ENCODE data around the gene NOXO1. TPM values are rescaled to one million over a fixed set of nuclear protein-coding genes. Genes with fewer than 3 reads are reported as not detected.

The NOXO1 gene
- total and polyA plus RNA-seq, 9 of the 15 experiments (the other 6 are each of a cell fraction or from before 2014, with no cell fraction given), result not detected

DNA sequence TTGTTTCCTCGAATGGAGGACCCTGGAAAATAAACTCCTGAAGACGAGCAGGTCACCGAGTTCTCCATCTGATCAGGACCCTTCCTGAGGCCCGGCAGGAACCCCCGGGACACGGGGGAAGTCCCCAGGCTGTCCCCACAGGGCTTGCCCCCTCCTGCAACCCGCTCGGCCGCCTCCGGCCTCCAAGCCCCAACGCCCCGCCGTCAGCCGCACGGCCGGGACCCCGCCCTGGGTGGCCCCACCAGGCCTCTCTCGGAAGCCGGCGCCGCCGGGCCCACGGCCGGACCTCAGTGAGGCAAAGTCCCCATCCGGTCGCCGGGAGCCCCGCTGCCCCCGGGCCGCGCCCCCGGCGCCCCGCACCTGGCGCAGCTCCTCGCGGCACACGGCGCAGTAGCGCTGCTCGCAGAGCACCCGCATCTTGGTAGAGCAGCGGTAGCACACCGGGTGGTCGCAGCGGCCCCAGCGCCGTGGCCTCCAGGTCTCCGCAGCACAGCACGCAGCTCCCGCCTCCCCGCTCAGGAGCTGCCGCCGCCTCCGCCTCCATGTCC is 28.0 kb upstream of the NOXO1 start (continued):
- TF ChIP-seq KAT7 (CRISPR knock-in tag; IDR thresholded peaks at IDR 0.05; ENCODE audit: borderline replicate concordance) (0 out of 2 replicates have a peak, but pooled peaks have one; percentile 34), NR0B1 (IDR thresholded peaks at IDR 0.05; ENCODE audit: partially characterized antibody) (no peak), TGIF2 (CRISPR knock-in tag; IDR thresholded peaks at IDR 0.05) (peak; percentile 45; the same call in 1 of the 2 replicates)

- Histone ChIP-seq H3K36me3 (ENCODE audit: control insufficient read depth, insufficient read depth, low read length) (peaks cover 42% of the 10 kb centered on the region; the same call in 2 of the 3 replicates), H3K4me2 (ENCODE audit: insufficient read depth, low read length) (peak overlapping the region; percentile 93), H4K20me1 (replicated peaks; ENCODE audit: control insufficient read depth, insufficient read depth, low read length) (peaks cover 41% of the 10 kb centered on the region), H3K27ac (ENCODE audit: extremely low read depth, low read depth, low read length) (peak overlapping the region; percentile 89), H2AFZ (ENCODE audit: low read depth, low read length) (no peak overlapping the region), H3K79me2 (ENCODE audit: control insufficient read depth, insufficient read depth, low read length) (peaks cover 71% of the 10 kb centered on the region), H3K9ac (ENCODE audit: insufficient read depth in 1 of 2, low read depth in 2 of 2, low read length in 2 of 2) (peak overlapping the region; percentile 91 to 99), H3K4me3 (peak overlapping the region; percentile 99), H3K27me3 (ENCODE audit: control insufficient read depth in 2 of 2, insufficient read depth in 2 of 2, low read length in 2 of 2) (no peaks in the 10 kb centered on the region), H3K9me1 (ENCODE audit: control insufficient read depth, insufficient read depth, low read length) (peaks cover 19% of the 10 kb centered on the region), H3K4me1 (replicated peaks in 1 of 2; ENCODE audit: control insufficient read depth in 2 of 2, insufficient read depth in 2 of 2, low read length in 2 of 2) (peaks cover 25 to 72% of the 10 kb centered on the region in 2 experiments), H3K9me3 (replicated peaks; ENCODE audit: control insufficient read depth, insufficient read depth, low read depth, low read length) (no peaks in the 10 kb centered on the region)
- CTCF ChIA-PET (ENCODE audit: low intra/inter-chr PET ratio), result no interaction called here
- FAIRE-seq (peak; percentile 23), DNase-seq (ENCODE audit: extremely low read depth in 1 of 4, low spot score in 3 of 4) (peak; percentile 39 to 69 (median 48)), ATAC-seq (peak; percentile 2; the same call in 2 of the 3 replicates)
- 1% methylated on average over 23 of the region's 23 CpGs for WGBS (ENCODE audit: insufficient coverage, low coverage, missing lambda C conversion rate)
- POLR2A ChIA-PET, result interaction anchor here (1.0 to 2.6 kb wide), 3 partner anchors 12 to 146 kb away, joined by 7 to 13 read pairs (median 7); partner anchors contain the start of genes RPS2 and TRAF7
- BruUV-seq (replicated peaks), result no TSS peak
- intact Hi-C loops (cut with micrococcal nuclease) (loop anchor here (2.0 kb wide), 1 partner anchor 16 kb away; no protein-coding TSS in a partner anchor), in situ Hi-C loops (cut with MboI) (no loop called here)
- TF ChIP-seq CBX8 (IDR thresholded peaks at IDR 0.05; ENCODE audit: borderline replicate concordance, extremely low read depth, low read depth, low read length, poor library complexity, severe bottlenecking) (no peak), ZNF717 (CRISPR knock-in tag; IDR thresholded peaks at IDR 0.05) (no peak), NKRF (IDR thresholded peaks at IDR 0.05; ENCODE audit: borderline replicate concordance) (peak; percentile 47; the same call in 1 of the 2 replicates), RBM22 (IDR thresholded peaks at IDR 0.05; ENCODE audit: low read depth, low read length, poor library complexity, severe bottlenecking) (no peak), SNAPC5 (CRISPR knock-in tag; IDR thresholded peaks at IDR 0.05) (no peak), ZNF699 (CRISPR knock-in tag; IDR thresholded peaks at IDR 0.05; ENCODE audit: insufficient replicate concordance) (no peak)
- TF ChIP-seq, protein P1, sequence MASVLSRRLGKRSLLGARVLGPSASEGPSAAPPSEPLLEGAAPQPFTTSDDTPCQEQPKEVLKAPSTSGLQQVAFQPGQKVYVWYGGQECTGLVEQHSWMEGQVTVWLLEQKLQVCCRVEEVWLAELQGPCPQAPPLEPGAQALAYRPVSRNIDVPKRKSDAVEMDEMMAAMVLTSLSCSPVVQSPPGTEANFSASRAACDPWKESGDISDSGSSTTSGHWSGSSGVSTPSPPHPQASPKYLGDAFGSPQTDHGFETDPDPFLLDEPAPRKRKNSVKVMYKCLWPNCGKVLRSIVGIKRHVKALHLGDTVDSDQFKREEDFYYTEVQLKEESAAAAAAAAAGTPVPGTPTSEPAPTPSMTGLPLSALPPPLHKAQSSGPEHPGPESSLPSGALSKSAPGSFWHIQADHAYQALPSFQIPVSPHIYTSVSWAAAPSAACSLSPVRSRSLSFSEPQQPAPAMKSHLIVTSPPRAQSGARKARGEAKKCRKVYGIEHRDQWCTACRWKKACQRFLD (CRISPR knock-in tag; IDR thresholded peaks at IDR 0.05), result no peak
- TF ChIP-seq, protein P2, sequence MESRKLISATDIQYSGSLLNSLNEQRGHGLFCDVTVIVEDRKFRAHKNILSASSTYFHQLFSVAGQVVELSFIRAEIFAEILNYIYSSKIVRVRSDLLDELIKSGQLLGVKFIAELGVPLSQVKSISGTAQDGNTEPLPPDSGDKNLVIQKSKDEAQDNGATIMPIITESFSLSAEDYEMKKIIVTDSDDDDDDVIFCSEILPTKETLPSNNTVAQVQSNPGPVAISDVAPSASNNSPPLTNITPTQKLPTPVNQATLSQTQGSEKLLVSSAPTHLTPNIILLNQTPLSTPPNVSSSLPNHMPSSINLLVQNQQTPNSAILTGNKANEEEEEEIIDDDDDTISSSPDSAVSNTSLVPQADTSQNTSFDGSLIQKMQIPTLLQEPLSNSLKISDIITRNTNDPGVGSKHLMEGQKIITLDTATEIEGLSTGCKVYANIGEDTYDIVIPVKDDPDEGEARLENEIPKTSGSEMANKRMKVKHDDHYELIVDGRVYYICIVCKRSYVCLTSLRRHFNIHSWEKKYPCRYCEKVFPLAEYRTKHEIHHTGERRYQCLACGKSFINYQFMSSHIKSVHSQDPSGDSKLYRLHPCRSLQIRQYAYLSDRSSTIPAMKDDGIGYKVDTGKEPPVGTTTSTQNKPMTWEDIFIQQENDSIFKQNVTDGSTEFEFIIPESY (CRISPR knock-in tag; IDR thresholded peaks at IDR 0.05), result 0 out of 2 replicates have a peak, but pooled peaks have one; percentile 10
Observed at GRCh38 chr16:2008631-2009163, 27.4 kb upstream of the NOXO1 start.

All from K562 (cell line).